NT2/D1 (cell line): Measurements from ENCODE around the gene LYSMD1.
"Not testable (repeated sequence)": the region's sequence is repeated elsewhere in the genome, so short reads cannot be mapped to it uniquely, and the experiment has no call there.

Source experiments
- DNase-seq: peaks from one replicate; pipeline ENCODE4 v3.0.0-alpha.2; 2011; ENCODE audit warnings: low read depth, low spot score
- H3K27me3 ChIP-seq: 2 replicates; pipeline ENCODE4 v1.6.0; 2011; ENCODE audit warnings: mild to moderate bottlenecking; ENCODE audit not compliant: insufficient read length, insufficient read depth
- H3K36me3 ChIP-seq: 2 replicates; pipeline ENCODE4 v1.6.1; 2011; ENCODE audit warnings: mild to moderate bottlenecking, low read length, mixed read lengths; ENCODE audit not compliant: insufficient read depth, insufficient read length
- H3K4me1 ChIP-seq: 2 replicates; pipeline ENCODE4 v1.5.1; 2011; ENCODE audit not compliant: insufficient read depth, insufficient read length
- H3K4me3 ChIP-seq: 2 replicates; pipeline ENCODE4 v1.5.1; 2011; ENCODE audit warnings: low read depth; ENCODE audit not compliant: insufficient read length
- H3K9ac ChIP-seq: 2 replicates; pipeline ENCODE4 v1.6.0; 2011; ENCODE audit warnings: low read depth; ENCODE audit not compliant: insufficient read length
- H3K9me3 ChIP-seq: 2 replicates; pipeline ENCODE4 v1.5.1; 2011; ENCODE audit warnings: mild to moderate bottlenecking, low read length; ENCODE audit not compliant: insufficient read depth
- SUZ12 ChIP-seq: IDR thresholded peaks from 2 replicates; pipeline ENCODE4 v1.6.1; 2011; ENCODE audit not compliant: insufficient read length, insufficient read depth; ENCODE audit errors: extremely low read depth
- YY1 ChIP-seq: IDR thresholded peaks from 2 replicates; pipeline ENCODE4 v1.6.1; 2011; ENCODE audit not compliant: insufficient read length, insufficient read depth
- ZNF274 ChIP-seq: IDR thresholded peaks from 2 replicates; pipeline ENCODE4 v1.6.1; 2011; ENCODE audit warnings: mild to moderate bottlenecking, low read depth, low read length

The LYSMD1 gene

GRCh38 chr1:151189637-151190445, 24.1 kb upstream of the LYSMD1 start, which contains the start of gene VPS72:
Gene VPS72, minus strand, starts transcription at chr1:151190197. Its CDS starts 76 bp downstream, at chr1:151190121.
- Histone ChIP-seq H3K27me3 (no peaks in the 10 kb centered on the region), H3K4me3 (peak within 1 kb of the TSS; percentile 82), H3K4me1 (no peaks in the 10 kb centered on the region), H3K36me3 (peaks cover 30% of the 10 kb centered on the region), H3K9ac (peak within 1 kb of the TSS; percentile 85), H3K9me3 (no peaks in the 10 kb centered on the region)
- TF ChIP-seq SUZ12 (no peak), ZNF274 (no peak), YY1 (no peak)
- DNase-seq: peak; percentile 91

- peak overlapping the region; percentile 85 for H3K9ac ChIP-seq
- not testable (repeated sequence) for H3K27me3 ChIP-seq, H3K9me3 ChIP-seq, DNase-seq, H3K4me1 ChIP-seq
- peaks cover 42% of the 10 kb centered on the region for H3K36me3 ChIP-seq
- peak overlapping the region; percentile 82 for H3K4me3 ChIP-seq
These were observed 23.0 kb upstream of the LYSMD1 start for GRCh38 chr1:151188667-151189066.

- DNase-seq: no peak
These were observed 21.5 kb upstream of the LYSMD1 start for GRCh38 chr1:151187205-151187604.

GRCh38 chr1:151184211-151184610, 18.5 kb upstream of the LYSMD1 start:
- no peak overlapping the region for H3K9ac ChIP-seq
- no peaks in the 10 kb centered on the region for H3K9me3 ChIP-seq
- H3K36me3 ChIP-seq: peaks cover 81% of the 10 kb centered on the region
- no peak for DNase-seq
- H3K4me3 ChIP-seq: no peak overlapping the region
- H3K4me1 ChIP-seq: no peaks in the 10 kb centered on the region
- no peaks in the 10 kb centered on the region for H3K27me3 ChIP-seq
- TF ChIP-seq SUZ12: no peak
- no peak for TF ChIP-seq YY1
- TF ChIP-seq ZNF274: no peak

More at GRCh38 chr1:151187205-151187604, 21.5 kb upstream of the LYSMD1 start:
- H3K9ac ChIP-seq: no peak overlapping the region
- H3K27me3 ChIP-seq: no peaks in the 10 kb centered on the region
- TF ChIP-seq SUZ12: no peak
- no peak for TF ChIP-seq YY1
- TF ChIP-seq ZNF274: no peak
- H3K9me3 ChIP-seq: no peaks in the 10 kb centered on the region
- no peaks in the 10 kb centered on the region for H3K4me1 ChIP-seq
- H3K4me3 ChIP-seq: no peak overlapping the region
- H3K36me3 ChIP-seq: peaks cover 54% of the 10 kb centered on the region

GRCh38 chr1:151176514-151177045, 10.9 kb upstream of the LYSMD1 start:
- DNase-seq: no peak
- TF ChIP-seq ZNF274 (no peak), SUZ12 (no peak), YY1 (no peak)
- Histone ChIP-seq H3K9me3 (no peaks in the 10 kb centered on the region), H3K27me3 (no peaks in the 10 kb centered on the region), H3K9ac (no peak overlapping the region), H3K4me3 (no peak overlapping the region), H3K4me1 (no peaks in the 10 kb centered on the region), H3K36me3 (peaks cover 80% of the 10 kb centered on the region)

- Histone ChIP-seq H3K4me3 (no peak within 1 kb of the TSS), H3K9ac (no peak within 1 kb of the TSS), H3K9me3 (no peaks in the 10 kb centered on the region), H3K4me1 (no peaks in the 10 kb centered on the region), H3K27me3 (no peaks in the 10 kb centered on the region), H3K36me3 (peaks cover 80% of the 10 kb centered on the region)
- TF ChIP-seq SUZ12: no peak
- DNase-seq: no peak
These were observed 10.2 kb upstream of the LYSMD1 start, which contains the start of gene TMOD4 for GRCh38 chr1:151175863-151176262. Gene TMOD4, minus strand, starts transcription at chr1:151175981. Its CDS starts 1,106 bp downstream, at chr1:151174875.

- H3K4me1 ChIP-seq: peaks cover 4% of the 10 kb centered on the region
- no peak for DNase-seq
- H3K36me3 ChIP-seq: peaks cover 80% of the 10 kb centered on the region
- H3K9me3 ChIP-seq: no peaks in the 10 kb centered on the region
- TF ChIP-seq YY1 (no peak), SUZ12 (no peak), ZNF274 (no peak)
- H3K9ac ChIP-seq: no peak overlapping the region
- no peak overlapping the region for H3K4me3 ChIP-seq
- H3K27me3 ChIP-seq: no peaks in the 10 kb centered on the region
These were observed 9.5 kb upstream of the LYSMD1 start for GRCh38 chr1:151175041-151175741.
